Measurements from ENCODE around the gene THSD8. TPM values are rescaled to one million over a fixed set of nuclear protein-coding genes. Genes with fewer than 3 reads are reported as not detected.
"Not testable (repeated sequence)": the region's sequence is repeated elsewhere in the genome, so short reads cannot be mapped to it uniquely, and the experiment has no call there.

THSD8 gene
- total RNA-seq, 2 donors from 2014 or later, result 1.8 to 3.2 TPM

DNA sequence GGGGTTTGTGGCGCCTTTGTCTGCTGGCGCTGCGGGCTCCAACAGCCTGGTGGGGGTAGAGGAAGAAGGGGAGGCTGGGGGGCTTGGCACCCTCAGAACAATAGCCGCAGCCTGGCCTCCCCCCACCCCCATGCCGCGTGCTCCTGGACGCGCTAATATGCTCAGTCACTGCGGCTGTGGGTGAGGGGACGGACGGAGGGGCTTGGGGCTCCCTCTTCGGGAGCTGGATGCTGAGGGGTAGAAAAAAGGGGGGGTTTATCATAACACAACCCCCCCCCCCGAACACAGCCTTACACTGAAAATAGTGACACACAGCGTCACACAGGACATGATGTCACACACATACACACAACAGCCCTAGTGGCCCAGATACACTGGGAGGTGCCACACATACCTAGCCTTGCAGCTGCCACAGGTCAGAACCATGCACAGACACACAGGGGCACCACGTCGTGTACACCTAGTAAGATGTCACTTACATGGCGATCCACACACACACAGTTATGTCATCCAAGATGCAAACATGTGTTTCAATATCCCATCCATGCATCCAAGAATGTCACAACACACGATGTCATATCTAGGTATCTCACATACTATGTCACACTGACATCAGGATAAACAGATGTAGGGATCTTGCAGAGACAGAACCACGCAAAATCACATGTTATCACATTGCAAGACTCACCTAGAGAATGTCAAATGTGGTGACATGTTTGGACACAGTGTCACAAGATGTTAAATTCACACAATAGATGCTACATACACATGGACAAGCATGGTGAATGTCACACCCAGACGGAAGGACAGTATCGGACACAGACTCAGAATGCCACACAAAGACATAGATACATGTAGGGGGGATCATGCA lies 37.3 kb downstream of the THSD8 start:
- no peak for ATAC-seq
- intact Hi-C loops (cut with DNase I), result no loop called here
- DNase-seq, result no peak

- DNase-seq (peak; percentile 64), ATAC-seq (peak; percentile 39 to 80)
- intact Hi-C loops (cut with DNase I), result loop anchor here in 1 of 2 donors (5.0 kb wide), 1 partner anchor 73 kb away; no protein-coding TSS in a partner anchor
Observed at GRCh38 chr19:12840091-12841079, 38.5 kb downstream of the THSD8 start.

GRCh38 chr19:12841094-12841493 lies 39.2 kb downstream of the THSD8 start:
- intact Hi-C loops (cut with DNase I), result loop anchor here in 1 of 2 donors (5.0 kb wide), 1 partner anchor 74 kb away; no protein-coding TSS in a partner anchor
- peak; percentile 32 for DNase-seq
- peak in 1 of 2 donors; percentile 21 for ATAC-seq

DNA sequence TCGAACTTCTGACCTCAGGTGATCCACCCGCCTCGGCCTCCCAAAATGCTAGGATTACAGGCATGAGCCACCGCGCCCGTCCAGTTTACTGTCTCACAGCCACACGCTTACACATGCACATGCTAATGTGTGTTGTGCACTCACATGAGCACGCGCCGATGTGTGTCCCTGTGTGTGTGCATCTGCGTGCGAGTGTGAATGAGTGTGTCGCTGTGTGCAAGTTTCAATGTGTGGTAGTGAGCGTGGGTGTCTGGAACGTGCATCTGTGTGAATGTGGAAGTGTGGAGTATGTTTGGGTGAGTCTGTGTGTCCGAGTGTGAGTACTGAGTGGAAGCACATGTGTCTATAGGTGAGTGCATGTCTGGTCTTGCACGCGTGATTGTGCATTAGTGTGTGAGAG lies 40.6 kb downstream of the THSD8 start:
- intact Hi-C loops (cut with DNase I), result loop anchor here in 1 of 2 donors (5.0 kb wide), 1 partner anchor 75 kb away; no protein-coding TSS in a partner anchor
- ATAC-seq (no peak), DNase-seq (no peak)

DNA sequence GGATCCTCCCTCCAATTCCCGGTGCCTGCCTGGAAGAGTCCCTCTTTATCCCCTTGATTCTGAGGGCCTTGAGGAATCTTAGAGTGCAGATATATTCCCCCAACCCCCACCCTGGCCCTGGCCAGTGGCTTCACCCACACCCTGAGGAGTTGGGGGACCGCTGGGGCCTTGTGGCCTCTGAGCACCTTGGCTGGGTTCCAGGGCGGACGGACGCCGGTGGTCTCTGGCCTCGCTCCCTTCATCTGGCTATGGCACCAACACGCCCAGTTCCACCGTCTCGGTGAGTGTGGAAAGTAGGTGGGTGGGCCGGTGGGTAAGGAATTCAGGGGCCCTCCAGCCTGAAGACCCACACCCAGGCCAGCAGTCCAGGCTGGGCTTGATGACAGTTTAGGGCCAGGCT lies 41.5 kb downstream of the THSD8 start:
- DNase-seq, result no peak
- intact Hi-C loops (cut with DNase I), result loop anchor here in 1 of 2 donors (5.0 kb wide), 1 partner anchor 76 kb away; no protein-coding TSS in a partner anchor
- no peak for ATAC-seq

DNA sequence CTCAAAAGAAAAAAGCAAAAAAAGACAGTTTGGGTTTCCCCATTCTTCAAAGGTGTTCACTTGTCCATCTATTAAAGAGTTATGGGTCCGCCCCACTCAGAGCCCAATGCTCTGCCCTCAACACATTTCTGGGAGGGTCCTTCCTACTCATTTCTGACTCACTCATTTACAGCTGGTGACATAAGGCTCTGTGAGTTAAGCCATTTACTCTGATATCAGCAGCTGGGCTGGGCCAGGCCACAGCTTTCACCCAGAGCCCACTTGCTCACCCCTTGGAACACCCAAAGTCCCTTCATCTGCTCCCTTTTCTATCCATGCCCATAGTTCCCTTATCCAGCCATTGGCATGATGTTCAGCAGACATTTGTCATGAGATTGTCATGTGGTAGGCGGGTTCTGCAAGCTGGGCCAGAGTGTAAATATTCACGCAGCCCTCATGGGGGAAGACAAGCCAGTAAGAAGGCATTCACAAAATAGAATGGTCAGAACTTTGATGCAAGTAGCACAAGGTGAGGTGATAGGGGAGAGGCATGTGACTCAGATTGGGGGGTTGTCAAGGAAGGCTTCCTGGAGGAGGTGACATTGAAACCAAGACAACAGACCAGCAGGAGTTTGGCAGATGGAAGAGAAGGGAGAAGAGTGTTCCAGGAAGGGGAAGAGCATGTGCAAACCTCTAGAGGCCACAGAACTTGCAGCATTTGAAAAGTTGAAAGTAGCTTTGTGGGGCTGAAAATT lies 42.3 kb downstream of the THSD8 start:
- intact Hi-C loops (cut with DNase I), result loop anchor here in 1 of 2 donors (5.0 kb wide), 1 partner anchor 77 kb away; no protein-coding TSS in a partner anchor
- DNase-seq, result no peak
- ATAC-seq, result no peak

DNA sequence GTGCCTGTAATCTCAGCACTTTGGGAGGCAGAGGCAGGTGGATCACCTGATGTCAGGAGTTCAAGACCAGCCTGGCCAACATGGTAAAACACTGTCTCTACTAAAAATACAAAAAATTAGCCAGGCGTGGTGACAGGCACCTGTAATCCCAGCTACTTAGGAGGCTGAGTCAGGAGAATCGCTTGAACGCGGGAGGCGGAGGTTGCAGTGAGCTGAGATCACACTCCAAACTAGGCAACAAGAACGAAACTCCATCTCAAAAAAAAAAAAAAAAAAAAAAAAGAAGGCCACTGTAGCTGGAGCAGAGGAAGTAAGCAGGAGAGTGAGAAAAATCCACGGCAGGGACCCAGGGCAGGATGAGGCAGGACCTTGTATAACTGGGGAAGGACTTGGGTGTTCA lies 44.7 kb downstream of the THSD8 start:
- ATAC-seq, DNase-seq: not testable (repeated sequence)
- intact Hi-C loops (cut with DNase I), result loop anchor here in 1 of 2 donors (2.0 kb wide), 1 partner anchor 82 kb away; no protein-coding TSS in a partner anchor

DNA sequence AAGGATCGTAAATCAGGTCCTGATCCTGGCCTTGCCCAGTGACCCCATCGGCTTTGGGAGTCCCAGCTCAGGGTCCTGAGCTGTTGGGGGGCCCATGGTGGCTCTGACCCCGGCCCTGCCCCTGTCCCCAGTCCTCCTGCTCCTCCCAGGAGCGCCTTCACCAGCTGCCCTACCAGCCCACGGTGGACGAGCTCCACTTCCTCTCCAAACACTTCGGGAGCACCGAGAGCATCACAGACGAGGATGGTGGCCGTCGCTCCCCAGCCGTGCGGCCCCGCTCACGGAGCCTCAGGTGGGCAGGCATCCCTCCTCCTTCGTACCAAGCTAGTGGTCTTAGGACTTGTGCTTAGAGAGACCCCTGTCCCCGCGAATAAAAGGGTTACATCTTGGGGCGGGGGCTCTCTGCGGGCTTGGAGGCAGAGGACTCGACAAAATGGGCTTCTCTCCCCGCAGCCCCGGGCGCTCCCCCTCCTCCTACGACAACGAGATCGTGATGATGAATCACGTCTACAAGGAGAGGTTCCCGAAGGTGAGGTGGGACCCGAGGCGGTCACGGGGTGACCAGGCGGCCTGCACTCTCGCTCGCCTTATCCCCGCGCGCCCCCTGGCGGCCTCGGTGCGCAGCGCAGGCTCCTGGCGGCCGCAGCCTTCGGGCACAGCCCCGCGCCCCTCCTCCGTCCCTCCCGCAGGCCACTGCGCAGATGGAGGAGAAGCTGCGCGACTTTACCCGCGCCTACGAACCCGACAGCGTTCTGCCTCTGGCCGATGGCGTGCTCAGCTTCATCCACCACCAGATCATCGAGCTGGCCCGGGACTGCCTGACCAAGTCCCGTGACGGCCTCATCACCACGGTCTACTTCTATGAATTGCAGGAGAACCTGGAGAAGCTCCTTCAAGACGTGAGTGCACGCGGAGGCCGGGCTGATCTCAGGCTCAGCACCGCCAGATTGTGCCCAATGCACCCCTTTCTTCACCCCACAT lies 45.6 kb downstream of the THSD8 start:
- intact Hi-C loops (cut with DNase I), result loop anchor here in 1 of 2 donors (2.0 kb wide), 1 partner anchor 83 kb away; no protein-coding TSS in a partner anchor
- ATAC-seq (peak; percentile 99), DNase-seq (peak; percentile 83)

Small RNA genes lying within 50 kb of the gene (microRNA-seq; reads per million reads assigned to microRNA genes)
- gene MIR5684, result 0 reads per million in 2 donors
- 0 reads per million in 2 donors for gene MIR6794

Other genes starting within 250 kb of the THSD8 start
- 1 to 10 TPM; 4.1 to 4.4 TPM for gene ZNF490, start 191.3 kb upstream of the THSD8 start, total RNA-seq
- 10 to 100 TPM; 18.9 to 21.5 TPM for gene ZNF791, start 191.1 kb upstream of the THSD8 start, total RNA-seq
- 10 to 100 TPM; 42.1 to 55.8 TPM for gene MAN2B1, start 135.3 kb upstream of the THSD8 start, total RNA-seq
- 1 to 10 TPM; 7.8 to 8.0 TPM for gene WDR83, start 135.3 kb upstream of the THSD8 start, total RNA-seq
- 10 to 100 TPM; 38.4 to 51.9 TPM for gene DHPS, start 120.2 kb upstream of the THSD8 start, total RNA-seq
- not detected for gene GNG14, start 114.1 kb upstream of the THSD8 start, total RNA-seq
- gene FBXW9, start 105.4 kb upstream of the THSD8 start, total RNA-seq, result 1 to 10 TPM; 1.4 to 2.3 TPM
- 10 to 100 TPM; 33.8 to 53.6 TPM for gene TNPO2, start 78.1 kb upstream of the THSD8 start, total RNA-seq
- gene TRIR, start 67.4 kb upstream of the THSD8 start, total RNA-seq, result 100 to 1,000 TPM; 112 to 122 TPM
- 10 to 100 TPM; 51.2 to 52.5 TPM for gene GET3, start 64.6 kb upstream of the THSD8 start, total RNA-seq
- not detected for gene BEST2, start 50.3 kb upstream of the THSD8 start, total RNA-seq
- gene HOOK2, start 26.5 kb upstream of the THSD8 start, total RNA-seq, result 10 to 100 TPM; 16.8 to 28.8 TPM
- gene JUNB, start 10.6 kb upstream of the THSD8 start, total RNA-seq, result 100 to 1,000 TPM in 1 of 2 donors, 10 to 100 TPM in 1; 46.6 to 216 TPM
- gene PRDX2, start 269 bp upstream of the THSD8 start, total RNA-seq, result 100 to 1,000 TPM; 525 to 629 TPM
- gene RNASEH2A, start 4.5 kb downstream of the THSD8 start, total RNA-seq, result 1 to 10 TPM; 5.6 to 8.1 TPM
- gene RTBDN, start 32.5 kb downstream of the THSD8 start, total RNA-seq, result not detected
- gene MAST1, start 36.4 kb downstream of the THSD8 start, total RNA-seq, result under 1 TPM; 0.29 to 0.37 TPM
- 10 to 100 TPM; 19.9 to 23.6 TPM for gene DNASE2, start 79.4 kb downstream of the THSD8 start, total RNA-seq
- not detected for gene KLF1, start 85.1 kb downstream of the THSD8 start, total RNA-seq
- gene GCDH, start 89.1 kb downstream of the THSD8 start, total RNA-seq, result 10 to 100 TPM; 23.7 to 26.1 TPM
- not detected for gene SYCE2, start 117.2 kb downstream of the THSD8 start, total RNA-seq
- gene FARSA, start 131.6 kb downstream of the THSD8 start, total RNA-seq, result 10 to 100 TPM; 31.8 to 49.1 TPM
- 100 to 1,000 TPM; 627 to 707 TPM for gene CALR, start 136.5 kb downstream of the THSD8 start, total RNA-seq
- 100 to 1,000 TPM; 113 to 131 TPM for gene RAD23A, start 143.8 kb downstream of the THSD8 start, total RNA-seq
- gene GADD45GIP1, start 155.2 kb downstream of the THSD8 start, total RNA-seq, result 10 to 100 TPM; 25.5 to 28.1 TPM
- 1 to 10 TPM; 5.2 to 7.0 TPM for gene DAND5, start 167.5 kb downstream of the THSD8 start, total RNA-seq
- gene NFIX, start 193.4 kb downstream of the THSD8 start, total RNA-seq, result 100 to 1,000 TPM; 117 to 133 TPM